ENCODE measurements around the gene SELENOO. TPM values are rescaled to one million over a fixed set of nuclear protein-coding genes. Genes with fewer than 3 reads are reported as not detected.

Gene SELENOO
- polyA plus RNA-seq, 3 donors, result 13.9 to 18.3 (median 14.8) TPM

- DNase-seq (ENCODE audit: low read depth in 3 of 3, low spot score in 2 of 3), result no peak
Observed at GRCh38 chr22:50264104-50264745, 63.4 kb downstream of the SELENOO start.

GRCh38 chr22:50264946-50265669 is 64.3 kb downstream of the SELENOO start:
- no peak for DNase-seq (ENCODE audit: low read depth in 3 of 3, low spot score in 2 of 3)

GRCh38 chr22:50266994-50267393 is 66.2 kb downstream of the SELENOO start:
- no peak for DNase-seq (ENCODE audit: low read depth in 3 of 3, low spot score in 2 of 3)

Other genes with a start within 250 kb of the SELENOO start
- gene PIM3, start 240.2 kb upstream of the SELENOO start, polyA plus RNA-seq (ENCODE audit: insufficient read length in 3 of 3), result 10 to 100 TPM; 12.4 to 16.2 (median 14.5) TPM
- gene IL17REL, start 188.2 kb upstream of the SELENOO start, polyA plus RNA-seq (ENCODE audit: insufficient read length in 3 of 3), result under 1 TPM in 1 of 3 donors, not detected in 2; 0.03 TPM
- not detected for gene TTLL8, start 142.7 kb upstream of the SELENOO start, polyA plus RNA-seq (ENCODE audit: insufficient read length in 3 of 3)
- gene MLC1, start 115.6 kb upstream of the SELENOO start, polyA plus RNA-seq (ENCODE audit: insufficient read length in 3 of 3), result 1 to 10 TPM in 1 of 3 donors, under 1 TPM in 2; 0.64 to 1.0 (median 0.90) TPM
- 1 to 10 TPM in 1 of 3 donors, under 1 TPM in 2; 0.49 to 1.0 (median 0.85) TPM for gene MOV10L1, start 111.0 kb upstream of the SELENOO start, polyA plus RNA-seq (ENCODE audit: insufficient read length in 3 of 3)
- gene PANX2, start 30.3 kb upstream of the SELENOO start, polyA plus RNA-seq (ENCODE audit: insufficient read length in 3 of 3), result 1 to 10 TPM in 2 of 3 donors, under 1 TPM in 1; 0.65 to 1.5 (median 1.1) TPM
- gene TRABD, start 15.1 kb upstream of the SELENOO start, polyA plus RNA-seq (ENCODE audit: insufficient read length in 3 of 3), result 10 to 100 TPM; 17.1 to 20.7 (median 17.8) TPM
- gene TUBGCP6, start 44.0 kb downstream of the SELENOO start, polyA plus RNA-seq (ENCODE audit: insufficient read length in 3 of 3), result 10 to 100 TPM; 26.4 to 28.3 (median 28.1) TPM
- gene HDAC10, start 50.3 kb downstream of the SELENOO start, polyA plus RNA-seq (ENCODE audit: insufficient read length in 3 of 3), result 10 to 100 TPM; 13.2 to 15.8 (median 13.7) TPM
- 10 to 100 TPM in 1 of 3 donors, 1 to 10 TPM in 2; 9.1 to 10.9 (median 9.9) TPM for gene MAPK12, start 60.7 kb downstream of the SELENOO start, polyA plus RNA-seq (ENCODE audit: insufficient read length in 3 of 3)
- 1 to 10 TPM; 6.1 to 7.9 (median 6.4) TPM for gene MAPK11, start 69.4 kb downstream of the SELENOO start, polyA plus RNA-seq (ENCODE audit: insufficient read length in 3 of 3)
- 100 to 1,000 TPM; 193 to 218 (median 204) TPM for gene PLXNB2, start 106.6 kb downstream of the SELENOO start, polyA plus RNA-seq (ENCODE audit: insufficient read length in 3 of 3)
- 10 to 100 TPM in 2 of 3 donors, 1 to 10 TPM in 1; 9.0 to 12.0 (median 11.2) TPM for gene DENND6B, start 126.0 kb downstream of the SELENOO start, polyA plus RNA-seq (ENCODE audit: insufficient read length in 3 of 3)
- gene PPP6R2, start 142.3 kb downstream of the SELENOO start, polyA plus RNA-seq (ENCODE audit: insufficient read length in 3 of 3), result 10 to 100 TPM; 29.8 to 31.5 (median 31.5) TPM

Measured in right renal cortex interstitium (tissue), 3 donors.